ENCODE results near the gene RTRAF.

Gene RTRAF

DNA sequence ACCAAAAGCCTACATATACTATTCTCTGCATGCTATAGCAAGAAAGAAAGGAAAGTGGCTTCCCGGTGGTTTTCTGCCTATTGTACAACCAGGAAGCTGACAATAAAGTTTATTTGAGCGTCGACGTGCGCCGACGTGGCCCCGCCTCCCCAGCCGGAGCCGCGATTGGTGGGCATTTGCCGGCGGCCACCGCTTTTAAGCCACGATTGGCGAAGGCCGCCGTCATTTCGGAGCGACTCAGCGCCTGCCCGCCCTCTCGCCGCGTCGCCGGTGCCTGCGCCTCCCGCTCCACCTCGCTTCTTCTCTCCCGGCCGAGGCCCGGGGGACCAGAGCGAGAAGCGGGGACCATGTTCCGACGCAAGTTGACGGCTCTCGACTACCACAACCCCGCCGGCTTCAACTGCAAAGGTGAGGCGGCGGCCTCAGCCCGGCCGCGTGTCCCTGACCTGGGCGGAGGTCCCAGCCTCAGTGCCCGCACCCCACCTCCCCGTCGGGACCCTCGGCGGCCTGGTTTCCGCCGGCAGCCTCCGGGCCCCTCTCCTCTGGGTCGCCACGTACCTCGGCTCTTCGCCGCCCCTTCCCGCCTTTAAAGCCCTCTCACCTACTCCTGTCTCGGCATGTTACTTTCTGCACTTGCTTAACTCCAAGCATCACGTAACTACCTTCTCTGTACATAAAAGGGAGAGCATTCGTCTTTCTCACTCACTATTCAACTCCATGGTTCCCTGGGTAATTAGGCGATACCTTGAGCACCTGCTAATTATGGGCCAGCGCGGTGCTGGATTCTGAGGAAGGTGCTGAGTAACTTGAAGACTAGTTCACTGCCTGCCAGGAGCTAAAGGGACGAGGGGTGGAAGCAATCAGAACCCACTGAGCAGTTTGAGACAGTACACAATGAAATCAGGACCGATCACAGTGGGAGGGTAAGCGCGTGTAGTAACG lies at the start of gene RTRAF:
RTRAF (plus strand) TSS at position 254 of the 942 bp plus-strand sequence; CDS start at position 348, 94 bp downstream.
- peak; percentile 84 to 87 for DNase-seq (ENCODE audit: low read depth in 2 of 2)

GRCh38 chr14:51939755-51940301 lies 49.5 kb upstream of the RTRAF start:
- DNase-seq (ENCODE audit: low read depth in 2 of 2), result no peak

DNA sequence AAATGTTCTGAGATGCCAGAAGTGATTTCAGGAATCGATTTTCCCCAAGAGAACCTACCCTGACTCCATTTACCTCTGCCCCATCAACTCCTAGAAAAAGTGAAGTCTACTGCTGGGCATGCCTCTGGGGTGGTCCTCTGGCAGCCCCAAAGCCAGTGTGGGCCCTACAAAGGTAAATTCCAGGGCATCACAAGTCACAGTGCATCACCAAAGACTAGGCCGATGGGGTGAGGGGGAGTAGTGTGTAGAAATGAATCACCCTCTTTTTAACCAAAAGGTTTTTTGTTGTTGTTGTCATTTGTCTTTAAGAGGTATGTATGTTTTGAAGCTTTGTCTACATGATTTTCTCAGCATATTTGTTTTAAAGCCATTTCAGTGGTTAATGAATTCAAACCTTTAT lies 46.4 kb upstream of the RTRAF start:
- no peak for DNase-seq (ENCODE audit: low read depth in 2 of 2)

DNA sequence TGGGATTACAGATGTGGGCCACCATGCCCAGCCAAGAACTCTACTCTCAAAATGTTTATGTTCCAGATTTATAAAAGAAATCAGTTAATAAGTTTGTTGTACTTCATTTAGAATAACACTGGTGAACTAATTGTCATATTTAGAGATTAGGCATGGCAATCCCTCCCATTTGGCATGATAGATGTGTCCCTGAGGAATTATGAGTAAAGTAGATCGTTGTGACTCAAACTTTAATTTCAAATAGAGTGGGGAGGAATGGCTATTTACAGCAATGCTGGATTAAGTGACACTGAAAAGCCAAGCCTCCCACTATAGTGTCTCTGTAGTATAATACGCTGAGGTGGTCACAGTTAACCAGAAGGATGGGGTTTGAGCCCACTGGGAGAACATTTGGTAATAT lies 39.3 kb upstream of the RTRAF start:
- no peak for DNase-seq (ENCODE audit: low read depth in 2 of 2)

- DNase-seq (ENCODE audit: low read depth in 2 of 2), result no peak
Observed at GRCh38 chr14:51951656-51952055, 37.7 kb upstream of the RTRAF start.

DNA sequence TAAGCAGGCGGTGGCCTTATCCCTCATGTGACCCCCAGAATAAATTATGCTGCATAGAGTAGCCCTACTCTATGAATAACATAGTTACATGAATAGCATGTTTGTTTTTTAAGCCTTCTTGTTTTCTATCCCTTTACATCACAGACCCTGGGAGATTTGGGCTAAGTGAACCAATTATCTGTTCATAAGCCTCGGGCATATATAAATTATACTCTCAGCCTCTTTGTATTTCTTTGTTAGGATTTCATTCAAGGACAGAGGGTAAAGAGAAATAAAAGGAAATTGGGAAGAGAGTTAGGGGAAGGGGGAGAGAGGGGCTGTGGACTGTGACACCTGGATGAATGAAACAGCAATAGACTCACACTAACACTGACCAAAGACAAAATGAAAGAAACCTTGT lies 35.3 kb upstream of the RTRAF start:
- no peak for DNase-seq (ENCODE audit: low read depth in 2 of 2)

DNA sequence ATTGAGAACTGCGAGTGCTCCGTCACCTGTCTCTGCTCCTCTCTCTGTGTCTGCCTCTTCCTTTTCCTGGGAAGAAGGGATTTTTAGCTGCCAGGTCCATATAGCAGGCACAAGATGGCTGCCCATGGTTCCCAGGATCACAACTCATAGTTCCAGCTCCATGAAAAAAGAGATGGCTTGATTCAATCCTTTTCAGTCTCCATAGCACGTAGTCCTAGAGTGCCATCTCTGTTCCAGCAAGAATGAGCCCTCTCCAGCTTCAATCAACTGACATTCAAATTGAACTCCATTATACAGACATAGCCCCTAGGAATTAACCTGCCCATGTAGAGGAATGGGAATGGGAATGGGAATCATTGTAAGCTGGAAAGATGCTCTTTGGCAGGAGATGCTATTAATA lies 34.7 kb upstream of the RTRAF start:
- no peak for DNase-seq (ENCODE audit: low read depth in 2 of 2)

DNA sequence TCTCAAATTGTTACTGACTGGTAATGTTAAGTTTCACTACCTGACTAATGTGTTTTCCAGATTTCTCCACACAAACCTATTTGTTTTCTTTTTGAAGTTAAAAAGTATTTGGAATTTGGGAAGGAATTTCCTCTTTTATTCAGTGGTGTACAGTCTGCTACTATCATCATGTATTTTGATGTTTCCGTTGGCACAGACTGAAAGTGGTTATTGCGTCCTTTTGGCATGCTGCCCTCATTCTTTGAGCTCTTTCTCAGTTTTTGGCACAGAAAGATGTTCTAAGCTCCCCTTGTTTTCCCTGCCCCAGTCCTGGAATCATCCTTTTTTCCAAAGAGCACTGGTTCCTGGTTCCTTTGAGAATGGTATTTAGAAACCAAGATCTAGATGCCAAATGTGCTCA lies 31.4 kb upstream of the RTRAF start:
- no peak for DNase-seq (ENCODE audit: low read depth in 2 of 2)

DNA sequence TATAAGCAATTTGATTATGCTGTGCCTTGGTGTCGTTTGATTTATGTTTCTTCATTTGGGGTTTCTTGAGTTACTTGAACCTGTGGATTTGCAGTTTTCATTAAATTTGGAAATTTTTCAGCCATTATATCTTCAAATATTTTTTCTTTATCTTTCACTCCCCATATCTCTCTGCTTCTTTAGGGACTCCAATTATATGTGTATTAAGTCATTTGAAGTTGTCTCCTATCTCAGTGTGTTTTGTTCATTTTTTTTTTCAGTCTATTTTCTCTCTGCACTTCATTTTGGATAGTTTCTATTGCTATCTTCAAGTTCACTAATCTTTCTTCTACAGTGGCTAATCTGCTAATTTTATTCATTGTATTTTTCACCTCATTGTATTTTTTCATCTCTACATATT lies 29.4 kb upstream of the RTRAF start:
- DNase-seq (ENCODE audit: low read depth in 2 of 2), result no peak

DNA sequence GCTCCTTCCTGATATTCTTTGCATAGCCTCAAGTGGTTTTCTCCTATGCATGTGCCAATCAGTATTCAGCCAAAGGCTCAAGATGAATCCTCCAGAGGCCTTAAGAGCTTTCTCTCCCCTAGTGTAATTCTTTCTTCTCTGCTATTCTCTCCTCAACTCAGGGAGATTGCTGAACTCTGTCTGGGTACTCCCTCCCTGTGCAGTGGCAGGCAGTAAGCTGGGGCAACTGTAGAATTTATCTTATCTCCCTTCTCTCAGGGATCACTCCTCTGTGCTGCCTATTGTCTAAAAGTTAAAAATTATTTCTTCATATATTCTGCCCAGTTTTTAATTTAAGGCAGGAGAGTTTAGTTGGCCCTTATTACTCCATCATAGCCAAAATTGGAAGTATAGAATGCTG lies 28.5 kb upstream of the RTRAF start:
- DNase-seq (ENCODE audit: low read depth in 2 of 2), result no peak

- no peak for DNase-seq (ENCODE audit: low read depth in 2 of 2)
Observed at GRCh38 chr14:51962711-51963110, 26.6 kb upstream of the RTRAF start.

DNA sequence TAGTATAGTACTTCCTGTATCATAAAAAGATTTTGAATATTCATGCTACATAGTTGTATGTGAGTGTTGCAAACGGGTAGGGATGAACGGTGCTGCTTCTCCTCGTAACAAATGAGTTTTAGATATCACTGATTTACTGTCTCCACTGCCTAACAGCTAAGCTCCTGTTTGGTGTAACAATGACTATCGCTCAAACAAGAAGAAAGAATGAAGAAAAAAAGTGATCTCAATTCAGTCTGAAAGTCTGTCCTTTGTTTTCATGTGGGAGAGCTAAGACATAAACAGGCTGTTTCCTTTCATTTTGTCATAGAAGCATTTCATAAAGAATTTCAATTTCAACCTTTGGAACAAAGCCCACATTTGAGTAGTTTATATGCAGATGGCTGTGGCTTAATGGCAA lies 26.1 kb upstream of the RTRAF start:
- no peak for DNase-seq (ENCODE audit: low read depth in 2 of 2)

DNA sequence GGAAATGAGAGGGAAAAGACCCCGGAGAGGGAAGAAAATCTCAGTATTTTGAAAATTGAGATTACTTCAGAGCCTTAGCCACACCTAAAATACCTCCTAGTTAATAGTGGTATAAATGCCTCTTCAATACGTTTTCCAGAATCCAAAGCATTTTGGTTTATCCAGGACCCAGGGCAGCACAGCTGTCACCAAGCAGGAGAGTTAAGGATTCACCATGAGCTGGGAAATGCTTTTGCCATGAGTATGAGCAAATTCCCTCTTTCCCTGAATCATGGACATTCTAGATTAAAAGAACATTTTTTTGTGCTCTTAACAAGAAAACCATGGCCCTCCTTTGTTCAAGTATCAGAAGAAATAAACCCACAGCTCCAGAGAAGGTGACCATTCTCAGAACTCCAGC lies 21.8 kb upstream of the RTRAF start:
- no peak for DNase-seq (ENCODE audit: low read depth in 2 of 2)

DNA sequence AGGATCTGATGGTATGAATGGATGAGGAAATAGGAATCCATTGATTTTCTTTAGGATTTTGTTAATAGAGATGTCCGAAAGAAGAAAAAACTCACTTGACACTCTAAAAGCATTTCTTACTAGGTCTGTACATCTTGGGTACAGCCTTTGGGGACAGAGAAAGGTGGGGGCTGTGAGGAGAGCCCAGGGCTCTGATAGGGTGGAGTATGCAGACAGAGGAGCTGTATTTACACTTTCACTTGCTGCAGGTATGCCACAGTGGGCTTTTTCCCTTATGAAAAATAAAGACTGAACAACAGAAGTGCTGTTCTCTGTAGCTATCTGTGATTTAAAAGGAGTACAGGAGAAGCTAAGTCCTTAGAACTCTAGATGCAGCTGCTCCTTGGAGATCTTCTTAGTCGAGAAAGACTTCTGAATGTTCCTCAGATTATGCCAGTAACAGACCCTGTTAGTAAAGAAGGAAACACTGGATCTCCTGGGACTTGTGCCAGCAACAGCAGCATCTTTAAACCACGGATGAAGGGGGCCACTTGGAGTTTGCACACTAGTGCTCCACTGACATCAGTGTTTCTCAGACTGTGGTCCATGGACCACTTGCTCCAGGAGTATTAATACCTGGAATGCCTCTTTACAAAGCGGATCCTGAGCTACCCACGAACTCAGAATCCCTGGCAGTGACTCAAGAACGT lies 19.4 kb upstream of the RTRAF start:
- DNase-seq (ENCODE audit: low read depth in 2 of 2), result no peak

DNA sequence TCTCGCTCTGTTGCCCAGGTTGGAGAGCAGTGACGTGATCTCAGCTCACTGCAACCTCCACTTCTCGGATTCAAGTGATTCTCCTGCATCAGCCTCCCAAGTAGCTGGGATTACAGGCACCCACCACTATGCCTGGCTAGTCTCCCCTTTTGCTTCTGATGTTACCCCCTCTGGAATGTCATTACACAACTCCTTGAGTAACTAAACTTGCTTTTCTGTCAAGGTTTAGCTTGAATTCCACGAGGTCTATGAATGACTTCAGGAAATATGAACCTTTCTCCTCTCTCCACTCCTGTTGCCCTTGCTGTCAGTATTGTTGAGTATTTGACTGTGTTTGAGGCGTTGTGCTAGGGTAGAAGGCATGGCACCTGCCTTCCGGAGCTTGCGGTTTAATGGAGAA lies 16.8 kb upstream of the RTRAF start:
- no peak for DNase-seq (ENCODE audit: low read depth in 2 of 2)

DNA sequence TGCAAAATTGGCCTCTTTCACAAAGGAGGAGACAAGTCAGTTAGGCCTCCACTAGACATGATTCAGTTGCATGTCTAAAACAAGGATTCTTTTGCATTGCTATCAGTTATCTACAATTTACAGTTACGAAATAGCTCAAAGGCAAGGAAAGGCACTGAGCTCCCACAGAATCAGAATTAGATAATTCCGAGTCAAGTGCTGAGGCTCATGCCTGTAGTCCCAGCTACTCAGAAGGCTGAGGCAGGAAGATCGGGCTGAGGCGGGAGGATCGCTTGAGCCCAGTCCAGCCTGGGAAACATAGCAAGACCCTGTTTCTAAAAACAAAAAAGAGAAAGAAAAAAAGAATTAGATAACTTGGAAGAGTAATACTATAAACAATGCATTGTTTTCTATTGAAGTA lies 12.3 kb upstream of the RTRAF start:
- DNase-seq (ENCODE audit: low read depth in 2 of 2), result no peak

DNA sequence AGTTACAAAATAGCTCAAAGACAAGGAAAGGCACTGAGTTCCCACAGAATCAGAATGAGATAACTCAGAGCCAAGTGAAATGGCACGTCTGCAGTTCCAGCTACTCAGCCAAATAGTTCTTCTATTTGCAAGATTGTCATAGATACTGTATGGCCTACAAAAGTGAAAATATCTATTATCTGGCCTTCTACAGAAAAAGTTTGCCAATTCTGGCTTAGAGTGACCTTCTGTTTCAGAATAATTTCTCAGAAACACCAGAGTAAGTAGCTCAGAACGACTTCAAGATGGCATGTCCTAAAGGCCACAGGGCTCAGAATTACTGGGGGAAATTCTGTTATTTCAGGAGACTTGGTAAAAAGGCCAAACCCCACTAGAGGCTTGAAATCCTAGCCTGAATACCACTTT lies 10.7 kb upstream of the RTRAF start:
- no peak for DNase-seq (ENCODE audit: low read depth in 2 of 2)

GRCh38 chr14:51979088-51979709 lies 10.1 kb upstream of the RTRAF start:
- peak; percentile 76 to 88 for DNase-seq (ENCODE audit: low read depth in 2 of 2)

GRCh38 chr14:51981218-51981854 lies 8.0 kb upstream of the RTRAF start:
- DNase-seq (ENCODE audit: low read depth in 2 of 2), result no peak

GRCh38 chr14:51988221-51988620 lies 1.1 kb upstream of the RTRAF start:
- no peak for DNase-seq (ENCODE audit: low read depth in 2 of 2)

DNA sequence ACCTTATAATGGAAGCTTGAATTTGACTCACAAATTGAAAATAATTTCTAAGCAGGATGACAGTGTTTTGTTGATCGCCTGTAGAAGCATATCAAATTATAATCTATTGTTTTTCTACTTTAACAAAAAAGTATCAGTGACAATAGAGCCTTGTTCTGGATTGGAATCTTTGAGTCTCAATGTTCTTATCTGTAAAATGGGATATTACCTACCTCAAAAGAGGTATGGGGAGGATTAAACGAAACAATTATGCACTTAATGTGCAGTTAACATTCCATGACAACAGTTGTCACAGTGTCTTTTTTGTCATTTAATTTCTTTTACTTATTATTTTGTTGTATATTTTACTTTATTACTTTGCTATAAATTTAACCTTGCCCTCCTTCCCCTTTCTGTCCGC lies 1.1 kb downstream of the RTRAF start:
- no peak for DNase-seq (ENCODE audit: low read depth in 2 of 2)
